NCI-H460 (cell line): Measurements from ENCODE around the gene NPPB. TPM values are rescaled to one million over a fixed set of nuclear protein-coding genes. Genes with fewer than 3 reads are reported as not detected.

Experiments used
- DNase-seq: peaks from one replicate; pipeline ENCODE4 v3.0.0-alpha.2; 2016; ENCODE audit warnings: low read depth; ENCODE audit errors: extremely low read depth
- small RNA-seq, 2 experiments: library from RNA; depleted of rRNA; stranded (forward); fragments of <200 nt; gene quantifications; one replicate each; pipeline ENCODE3, GENCODE V24; 2014
- total RNA-seq: library from RNA; depleted of rRNA; stranded (reverse); fragments of >200 nt; shearing (Covaris generic); gene quantifications from 2 replicates; pipeline ENCODE4 v1.2.3, GENCODE V29; 2014; rRNA removed

The NPPB gene
- total RNA-seq, 1 experiment from 2014 or later: not detected

- DNase-seq: no peak
Measured at GRCh38 chr1:11836955-11837766, 21.6 kb downstream of the NPPB start.

GRCh38 chr1:11835441-11836225 is 23.1 kb downstream of the NPPB start:
- no peak for DNase-seq

GRCh38 chr1:11833900-11834299 is 24.8 kb downstream of the NPPB start:
- DNase-seq: no peak

- no peak for DNase-seq
Measured at GRCh38 chr1:11833497-11833896, 25.2 kb downstream of the NPPB start.

- DNase-seq: no peak
Measured at GRCh38 chr1:11831945-11832725, 26.6 kb downstream of the NPPB start.

GRCh38 chr1:11828511-11828910 is 30.2 kb downstream of the NPPB start:
- DNase-seq: no peak

- DNase-seq: no peak
Measured at GRCh38 chr1:11826946-11827345, 31.8 kb downstream of the NPPB start.

GRCh38 chr1:11825131-11825530 is 33.6 kb downstream of the NPPB start:
- no peak for DNase-seq

GRCh38 chr1:11823366-11824137 is 35.2 kb downstream of the NPPB start:
- DNase-seq: no peak

- no peak for DNase-seq
Measured at GRCh38 chr1:11822091-11822490, 36.7 kb downstream of the NPPB start.

GRCh38 chr1:11817192-11817591 is 41.6 kb downstream of the NPPB start:
- no peak for DNase-seq

GRCh38 chr1:11813021-11813420 is 45.7 kb downstream of the NPPB start:
- DNase-seq: no peak

Small RNAs within 50 kb of the gene (small RNA-seq; reads per million reads assigned to genes)
- 0 reads per million in 2 experiments for gene RF02156
- 0 reads per million in 2 experiments for gene RF02157
- 0 reads per million in 2 experiments for gene RF02158

Other genes starting within 250 kb of the NPPB start
- 0.35 and 0.50 TPM in 2 replicates for gene FBXO2, start 204.5 kb downstream of the NPPB start, total RNA-seq
- gene FBXO44, start 204.1 kb downstream of the NPPB start, total RNA-seq: 8.2 and 9.1 TPM in 2 replicates
- gene FBXO6, start 194.7 kb downstream of the NPPB start, total RNA-seq: 6.8 and 10.4 TPM in 2 replicates
- 49.5 and 51.2 TPM in 2 replicates for gene MAD2L2, start 177.8 kb downstream of the NPPB start, total RNA-seq
- gene DRAXIN, start 167.2 kb downstream of the NPPB start, total RNA-seq: 0.02 and 0.03 TPM in 2 replicates
- 29.1 and 34.3 TPM in 2 replicates for gene AGTRAP, start 122.8 kb downstream of the NPPB start, total RNA-seq
- 0.14 TPM in 1 of 2 replicates, not detected in the other for gene C1orf167, start 96.8 kb downstream of the NPPB start, total RNA-seq
- 5.2 and 6.0 TPM in 2 replicates for gene MTHFR, start 53.0 kb downstream of the NPPB start, total RNA-seq
- 4.0 and 6.5 TPM in 2 replicates for gene CLCN6, start 52.8 kb downstream of the NPPB start, total RNA-seq
- not detected in 2 replicates for gene NPPA, start 11.2 kb downstream of the NPPB start, total RNA-seq
- 33.8 and 40.3 TPM in 2 replicates for gene KIAA2013, start 67.5 kb upstream of the NPPB start, total RNA-seq
- 69.1 and 70.0 TPM in 2 replicates for gene PLOD1, start 75.8 kb upstream of the NPPB start, total RNA-seq
- 29.8 and 32.0 TPM in 2 replicates for gene MFN2, start 121.5 kb upstream of the NPPB start, total RNA-seq
- 17.6 and 24.2 TPM in 2 replicates for gene MIIP, start 160.6 kb upstream of the NPPB start, total RNA-seq
- gene TNFRSF8, start 204.4 kb upstream of the NPPB start, total RNA-seq: 1.4 and 1.8 TPM in 2 replicates